MM.1S (cell line): ENCODE measurements around the gene STAG1.

ENCODE experiments used
- DNase-seq: peaks from one replicate; pipeline ENCODE4 v3.0.0-alpha.2; 2015
- H2AFZ ChIP-seq: fragments of 300-600 bp; sonication (generic); 2 replicates; pipeline ENCODE4 v1.6.0; 2016; ENCODE audit warnings: antibody characterized with exemption, low read length
- H3F3A ChIP-seq: fragments of 300-600 bp; sonication (generic); 2 replicates; pipeline ENCODE4 v1.6.1; 2016; ENCODE audit warnings: mild to moderate bottlenecking, antibody characterized with exemption, low read length, moderate library complexity, mixed read lengths; ENCODE audit not compliant: insufficient read depth
- H3K27ac ChIP-seq: fragments of 300-600 bp; sonication (generic); 2 replicates; pipeline ENCODE4 v1.5.1; 2016; ENCODE audit warnings: mild to moderate bottlenecking, low read length
- H3K27me3 ChIP-seq: fragments of 300-600 bp; sonication (generic); replicated peaks from 2 replicates; pipeline ENCODE4 v1.6.0; 2016; ENCODE audit warnings: low read length; ENCODE audit not compliant: insufficient read depth
- H3K36me3 ChIP-seq: fragments of 300-600 bp; sonication (generic); replicated peaks from 2 replicates; pipeline ENCODE4 v1.6.1; 2016; ENCODE audit warnings: mild to moderate bottlenecking, low read length, mixed read lengths; ENCODE audit not compliant: insufficient read depth
- H3K4me1 ChIP-seq: fragments of 300-600 bp; sonication (generic); 2 replicates; pipeline ENCODE4 v1.6.1; 2016; ENCODE audit warnings: low read length, mixed read lengths
- H3K4me2 ChIP-seq: fragments of 300-600 bp; sonication (generic); 2 replicates; pipeline ENCODE4 v1.6.0; 2016; ENCODE audit warnings: low read depth, low read length
- H3K4me3 ChIP-seq: fragments of 300-600 bp; sonication (generic); 2 replicates; pipeline ENCODE4 v1.5.1; 2016; ENCODE audit warnings: low read length, mixed read lengths
- H3K79me2 ChIP-seq: fragments of 300-600 bp; sonication (generic); 2 replicates; pipeline ENCODE4 v1.6.1; 2016; ENCODE audit warnings: mixed run types, low read length, mixed read lengths
- H3K9ac ChIP-seq: fragments of 300-600 bp; sonication (generic); 2 replicates; pipeline ENCODE4 v1.6.1; 2016; ENCODE audit warnings: low read length, mixed read lengths
- H3K9me2 ChIP-seq: fragments of 300-600 bp; sonication (generic); replicated peaks from 2 replicates; pipeline ENCODE4 v1.6.1; 2016; ENCODE audit warnings: mild to moderate bottlenecking, low read length, mixed read lengths; ENCODE audit not compliant: insufficient read depth
- H3K9me3 ChIP-seq: fragments of 300-600 bp; sonication (generic); replicated peaks from 2 replicates; pipeline ENCODE4 v1.6.1; 2016; ENCODE audit warnings: mild to moderate bottlenecking, low read length, mixed read lengths; ENCODE audit not compliant: insufficient read depth
- H4K20me1 ChIP-seq: fragments of 300-600 bp; sonication (generic); 2 replicates; pipeline ENCODE4 v1.6.1; 2016; ENCODE audit warnings: mild to moderate bottlenecking, low read length, moderate library complexity, mixed read lengths; ENCODE audit not compliant: insufficient read depth
- EZH2 ChIP-seq: fragments of 300-600 bp; sonication (generic); optimal IDR thresholded peaks from 2 replicates; pipeline ENCODE3; 2017; ENCODE audit warnings: low read depth, mild to moderate bottlenecking, antibody characterized with exemption, low read length, mixed read lengths
- EZH2phosphoT487 ChIP-seq: fragments of 300-600 bp; sonication (generic); IDR thresholded peaks from 2 replicates; pipeline ENCODE4 v1.6.1; 2018; ENCODE audit warnings: antibody characterized with exemption, low read length
- TF ChIP-seq, protein P1 (sequence below): fragments of 300-600 bp; sonication (generic); IDR thresholded peaks from 2 replicates; pipeline ENCODE4 v1.5.1; 2016; ENCODE audit warnings: antibody characterized with exemption, low read length, mixed read lengths

The STAG1 gene

DNA sequence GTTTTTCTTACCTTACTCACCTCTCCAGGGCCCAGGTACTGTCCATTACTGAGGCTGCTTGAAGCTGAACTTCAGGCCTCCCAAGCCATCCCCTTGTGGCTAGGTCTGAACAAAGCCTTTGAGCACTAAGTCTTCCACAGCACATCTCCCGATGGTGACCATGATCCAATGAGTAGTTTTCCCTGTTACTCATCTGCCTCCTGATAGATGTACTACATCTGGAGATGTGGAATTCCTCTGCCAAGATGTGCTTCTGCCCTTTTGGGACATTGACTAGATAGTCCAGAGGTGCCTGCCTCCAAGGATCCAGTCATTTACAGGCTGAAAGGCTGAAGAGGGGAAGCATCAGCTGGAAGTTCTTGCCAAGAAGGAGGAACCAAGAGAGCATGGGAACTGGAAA lies 37.8 kb upstream of the STAG1 start:
- Histone ChIP-seq H3F3A (peaks cover 11% of the 10 kb centered on the region), H3K27me3 (no peaks in the 10 kb centered on the region), H3K79me2 (no peaks in the 10 kb centered on the region), H3K4me1 (peaks cover 16% of the 10 kb centered on the region), H3K9me2 (no peaks in the 10 kb centered on the region), H3K9me3 (no peaks in the 10 kb centered on the region), H3K36me3 (no peaks in the 10 kb centered on the region), H3K4me3 (no peak overlapping the region), H2AFZ (no peak overlapping the region), H3K4me2 (no peak overlapping the region), H3K27ac (no peak overlapping the region), H4K20me1 (no peaks in the 10 kb centered on the region), H3K9ac (no peak overlapping the region)
- no peak for DNase-seq
- TF ChIP-seq, protein P1, sequence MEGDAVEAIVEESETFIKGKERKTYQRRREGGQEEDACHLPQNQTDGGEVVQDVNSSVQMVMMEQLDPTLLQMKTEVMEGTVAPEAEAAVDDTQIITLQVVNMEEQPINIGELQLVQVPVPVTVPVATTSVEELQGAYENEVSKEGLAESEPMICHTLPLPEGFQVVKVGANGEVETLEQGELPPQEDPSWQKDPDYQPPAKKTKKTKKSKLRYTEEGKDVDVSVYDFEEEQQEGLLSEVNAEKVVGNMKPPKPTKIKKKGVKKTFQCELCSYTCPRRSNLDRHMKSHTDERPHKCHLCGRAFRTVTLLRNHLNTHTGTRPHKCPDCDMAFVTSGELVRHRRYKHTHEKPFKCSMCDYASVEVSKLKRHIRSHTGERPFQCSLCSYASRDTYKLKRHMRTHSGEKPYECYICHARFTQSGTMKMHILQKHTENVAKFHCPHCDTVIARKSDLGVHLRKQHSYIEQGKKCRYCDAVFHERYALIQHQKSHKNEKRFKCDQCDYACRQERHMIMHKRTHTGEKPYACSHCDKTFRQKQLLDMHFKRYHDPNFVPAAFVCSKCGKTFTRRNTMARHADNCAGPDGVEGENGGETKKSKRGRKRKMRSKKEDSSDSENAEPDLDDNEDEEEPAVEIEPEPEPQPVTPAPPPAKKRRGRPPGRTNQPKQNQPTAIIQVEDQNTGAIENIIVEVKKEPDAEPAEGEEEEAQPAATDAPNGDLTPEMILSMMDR = no peak
- no peak for TF ChIP-seq EZH2phosphoT487
- no peak for TF ChIP-seq EZH2

DNA sequence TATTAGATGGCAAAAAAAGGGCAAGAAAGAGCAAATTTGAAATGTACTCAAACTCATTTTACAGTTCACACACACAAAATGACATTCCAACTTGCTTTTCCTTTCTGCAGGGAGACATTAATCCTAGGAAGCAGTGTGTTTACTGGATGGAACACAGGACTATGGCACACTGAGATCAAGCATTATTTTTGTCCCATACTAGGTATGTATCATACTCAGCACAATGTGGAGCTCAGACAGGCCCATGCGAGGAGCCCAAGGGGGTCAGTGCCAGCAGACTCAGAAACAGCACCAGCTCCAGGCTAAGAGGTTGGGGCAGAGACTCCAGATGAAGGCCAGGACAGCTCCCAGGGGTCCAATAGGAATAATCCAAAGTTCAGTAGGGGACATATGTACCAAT lies 36.0 kb upstream of the STAG1 start:
- peaks cover 11% of the 10 kb centered on the region for H3F3A ChIP-seq
- peaks cover 16% of the 10 kb centered on the region for H3K4me1 ChIP-seq
- no peak overlapping the region for H2AFZ ChIP-seq
- no peaks in the 10 kb centered on the region for H3K79me2 ChIP-seq
- no peak overlapping the region for H3K4me3 ChIP-seq
- TF ChIP-seq EZH2phosphoT487 (no peak), EZH2 (no peak)
- TF ChIP-seq, protein P1 = no peak
- H3K27ac ChIP-seq = no peak overlapping the region
- H3K36me3 ChIP-seq = no peaks in the 10 kb centered on the region
- no peaks in the 10 kb centered on the region for H4K20me1 ChIP-seq
- H3K4me2 ChIP-seq = no peak overlapping the region
- H3K9ac ChIP-seq = no peak overlapping the region
- H3K9me2 ChIP-seq = no peaks in the 10 kb centered on the region
- no peaks in the 10 kb centered on the region for H3K9me3 ChIP-seq
- H3K27me3 ChIP-seq = no peaks in the 10 kb centered on the region
- DNase-seq = no peak

DNA sequence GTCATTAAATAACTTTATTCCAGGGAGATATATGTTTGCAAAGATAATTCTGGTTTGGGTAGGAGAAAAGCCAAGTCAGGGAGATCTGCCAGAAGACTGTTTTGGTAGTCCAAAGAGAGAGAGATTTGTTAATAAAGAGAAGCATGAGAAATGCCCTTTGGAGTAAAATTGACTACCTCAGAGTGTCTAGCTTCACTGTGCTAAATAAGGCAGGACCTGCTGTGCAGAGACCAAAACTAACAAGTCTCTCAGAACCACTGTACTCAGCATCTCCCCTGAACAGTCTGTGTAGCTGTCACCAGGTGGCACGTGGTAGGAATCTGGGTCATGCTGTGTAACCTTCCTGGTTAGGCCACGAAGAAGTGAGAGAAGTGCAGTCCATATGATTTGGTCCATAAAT lies 35.2 kb upstream of the STAG1 start:
- Histone ChIP-seq H3K9ac (no peak overlapping the region), H3F3A (peaks cover 11% of the 10 kb centered on the region), H3K36me3 (no peaks in the 10 kb centered on the region), H3K4me1 (peaks cover 16% of the 10 kb centered on the region), H3K27ac (peak overlapping the region; percentile 41; the same call in 1 of the 2 replicates), H2AFZ (peak overlapping the region; percentile 49), H3K27me3 (no peaks in the 10 kb centered on the region), H4K20me1 (no peaks in the 10 kb centered on the region), H3K9me3 (no peaks in the 10 kb centered on the region), H3K4me3 (peak overlapping the region; percentile 2; the same call in 1 of the 2 replicates), H3K9me2 (no peaks in the 10 kb centered on the region), H3K4me2 (peak overlapping the region; percentile 52), H3K79me2 (no peaks in the 10 kb centered on the region)
- DNase-seq = peak; percentile 89
- TF ChIP-seq EZH2 = no peak
- no peak for TF ChIP-seq EZH2phosphoT487
- TF ChIP-seq, protein P1 = 0 out of 2 replicates have a peak, but pooled peaks have one; percentile 7
